GM23338 (cell line): ENCODE results near the gene C4BPB. TPM values are rescaled to one million over a fixed set of nuclear protein-coding genes. Genes with fewer than 3 reads are reported as not detected.
A peak's percentile ranks its signal among the peaks of the same experiment; 100 is the strongest.

Experiments used
- ATAC-seq: fragments of 200-7000 bp; cut with Tn5 transposase; 3 replicates; pipeline ENCODE4 v1.9.1; 2020
- DNase-seq: peaks from one replicate; pipeline ENCODE4 v3.0.0-alpha.2; 2015; ENCODE audit warnings: low spot score
- H2AFZ ChIP-seq: fragments of 200-600 bp; sonication (generic); 2 replicates; pipeline ENCODE4 v1.8.0; 2016; ENCODE audit warnings: antibody characterized with exemption, mild to moderate bottlenecking, moderate library complexity
- H3F3A ChIP-seq: fragments of 200-600 bp; sonication (generic); replicated peaks from 2 replicates; pipeline ENCODE4 v1.8.0; 2017; ENCODE audit warnings: antibody characterized with exemption, mixed run types, low read depth
- H3K27ac ChIP-seq: fragments of 200-600 bp; sonication (generic); 2 replicates; pipeline ENCODE4 v1.6.1; 2016; ENCODE audit warnings: low read depth
- H3K27me3 ChIP-seq: fragments of 200-600 bp; sonication (generic); 2 replicates; pipeline ENCODE4 v1.8.0; 2016; ENCODE audit warnings: mild to moderate bottlenecking, mixed run types, moderate library complexity; ENCODE audit not compliant: insufficient read depth
- H3K36me3 ChIP-seq: fragments of 200-600 bp; sonication (generic); 2 replicates; pipeline ENCODE4 v1.8.0; 2016; ENCODE audit warnings: mild to moderate bottlenecking; ENCODE audit not compliant: insufficient read depth
- H3K4me1 ChIP-seq: fragments of 200-600 bp; sonication (generic); 2 replicates; pipeline ENCODE4 v1.8.0; 2016; ENCODE audit warnings: mild to moderate bottlenecking, moderate library complexity; ENCODE audit not compliant: insufficient read depth
- H3K4me2 ChIP-seq: fragments of 200-600 bp; sonication (generic); 2 replicates; pipeline ENCODE4 v1.7.1; 2017; ENCODE audit warnings: mixed run types
- H3K4me3 ChIP-seq: fragments of 200-600 bp; sonication (generic); 2 replicates; pipeline ENCODE4 v1.6.1; 2016; ENCODE audit warnings: mixed run types
- H3K79me2 ChIP-seq: fragments of 200-600 bp; sonication (generic); replicated peaks from 2 replicates; pipeline ENCODE4 v1.8.0; 2017; ENCODE audit warnings: mild to moderate bottlenecking; ENCODE audit not compliant: insufficient read depth
- H3K9me2 ChIP-seq: fragments of 200-600 bp; sonication (generic); 2 replicates; pipeline ENCODE4 v1.8.0; 2017; ENCODE audit not compliant: insufficient read depth
- H4K20me1 ChIP-seq: fragments of 200-600 bp; sonication (generic); replicated peaks from 2 replicates; pipeline ENCODE4 v1.8.0; 2017; ENCODE audit warnings: mild to moderate bottlenecking; ENCODE audit not compliant: insufficient read depth
- H3K27ac Mint-ChIP-seq: 2 replicates; pipeline ENCODE4 v1.8.0; 2020; ENCODE audit warnings: inconsistent platforms, mild to moderate bottlenecking, moderate library complexity, mixed read lengths
- H3K27me3 Mint-ChIP-seq: 3 replicates; pipeline ENCODE4 v1.8.0; 2022; ENCODE audit warnings: low read depth, mild to moderate bottlenecking, moderate library complexity, mixed read lengths, inconsistent platforms; ENCODE audit not compliant: insufficient read depth, poor library complexity
- H3K36me3 Mint-ChIP-seq: 3 replicates; pipeline ENCODE4 v1.8.0; 2021; ENCODE audit warnings: low read depth, mild to moderate bottlenecking, inconsistent platforms, moderate library complexity, mixed read lengths
- H3K4me1 Mint-ChIP-seq: 3 replicates; pipeline ENCODE4 v1.8.0; 2020; ENCODE audit warnings: mild to moderate bottlenecking, inconsistent platforms, mixed read lengths
- H3K4me3 Mint-ChIP-seq: 3 replicates; pipeline ENCODE4 v1.8.0; 2021; ENCODE audit warnings: moderate library complexity, mild to moderate bottlenecking, inconsistent platforms, mixed read lengths
- H3K9me3 Mint-ChIP-seq: 3 replicates; pipeline ENCODE4 v1.8.0; 2020; ENCODE audit warnings: moderate library complexity, mild to moderate bottlenecking, inconsistent platforms, mixed read lengths
- EZH2phosphoT487 ChIP-seq: fragments of 200-600 bp; sonication (generic); IDR thresholded peaks from one replicate; pipeline ENCODE4 v1.8.1; 2018; ENCODE audit warnings: antibody characterized with exemption; ENCODE audit not compliant: unreplicated experiment
- NANOG ChIP-seq: IDR thresholded peaks from 2 replicates; pipeline ENCODE4 v1.6.1; 2016; ENCODE audit warnings: antibody characterized with exemption, borderline replicate concordance
- ZNF114 ChIP-seq: fragments of 250-450 bp; sonication (Bioruptor Pico); IDR thresholded peaks from 2 replicates; pipeline ENCODE4 v1.5.0; 2020; ENCODE audit warnings: mild to moderate bottlenecking, moderate library complexity
- polyA plus RNA-seq: library from polyadenylated mRNA; unstranded; fragments of >200 nt; fragmentation: Nextera tagmentation; extraction: Ambion mirVana; gene quantifications from 2 replicates; pipeline ENCODE4 v1.2.1, GENCODE V29; 2016
- total RNA-seq: library from RNA; depleted of rRNA; stranded (reverse); fragments of >200 nt; shearing (Covaris generic); gene quantifications from 2 replicates; pipeline ENCODE4 v1.2.3, GENCODE V29; 2014
- TF ChIP-seq, protein P1 (sequence below), 2 experiments: fragments of 200-600 bp in 1 of 2; sonication (generic) in 1 of 2; conservative IDR thresholded peaks; 2 replicates each; pipeline versions ENCODE4 v1.5.1 to v1.6.1; 2016 to 2017; ENCODE audit warnings: antibody characterized with exemption in 2 of 2, low read depth in 2 of 2, mild to moderate bottlenecking in 2 of 2, moderate library complexity in 1 of 2

The C4BPB gene
- total and polyA plus RNA-seq, 2 experiments from 2014 or later, result not detected

DNA sequence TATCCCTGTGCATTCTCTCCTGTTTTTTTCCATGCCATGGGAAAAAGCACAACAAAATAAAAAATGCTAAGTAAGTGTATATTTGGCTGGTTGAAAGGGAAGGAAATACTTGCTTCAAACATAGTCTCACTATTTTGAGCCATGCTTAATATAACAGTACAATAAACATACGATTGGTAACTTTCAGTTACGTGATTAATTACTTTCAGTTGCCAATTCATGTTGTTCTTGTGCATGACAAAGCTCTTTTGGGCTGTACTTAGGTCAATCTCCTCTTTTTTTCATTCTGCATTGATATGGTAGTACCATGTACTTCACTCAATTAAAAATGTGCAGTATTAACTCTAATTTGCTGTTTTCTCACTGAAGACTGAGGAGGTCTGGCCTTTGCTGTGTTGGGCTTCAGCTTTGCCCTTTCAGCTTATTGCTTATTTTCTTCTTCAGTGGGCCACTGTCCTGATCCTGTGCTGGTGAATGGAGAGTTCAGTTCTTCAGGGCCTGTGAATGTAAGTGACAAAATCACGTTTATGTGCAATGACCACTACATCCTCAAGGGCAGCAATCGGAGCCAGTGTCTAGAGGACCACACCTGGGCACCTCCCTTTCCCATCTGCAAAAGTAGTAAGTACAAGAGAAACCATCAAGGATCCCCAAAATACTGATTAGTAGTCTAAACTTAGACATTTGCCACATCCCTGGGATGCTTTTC is 2.7 kb downstream of the C4BPB start:
- Histone ChIP-seq H2AFZ (peak overlapping the region; percentile 4; the same call in 1 of the 2 replicates), H3K9me2 (no peaks in the 10 kb centered on the region), H3F3A (no peaks in the 10 kb centered on the region), H3K27me3 (no peaks in the 10 kb centered on the region), H3K4me1 (no peaks in the 10 kb centered on the region), H3K27ac (no peak overlapping the region), H3K36me3 (no peaks in the 10 kb centered on the region), H3K79me2 (no peaks in the 10 kb centered on the region), H3K4me3 (no peak overlapping the region), H3K4me2 (no peak overlapping the region), H4K20me1 (no peaks in the 10 kb centered on the region)
- H3K9me3 Mint-ChIP-seq, result no peaks in the 10 kb centered on the region
- H3K4me1 Mint-ChIP-seq, result peaks cover under 1% of the 10 kb centered on the region; the same call in 1 of the 3 replicates
- ATAC-seq (no peak), DNase-seq (no peak)
- no peaks in the 10 kb centered on the region for H3K27me3 Mint-ChIP-seq
- TF ChIP-seq, protein P1, sequence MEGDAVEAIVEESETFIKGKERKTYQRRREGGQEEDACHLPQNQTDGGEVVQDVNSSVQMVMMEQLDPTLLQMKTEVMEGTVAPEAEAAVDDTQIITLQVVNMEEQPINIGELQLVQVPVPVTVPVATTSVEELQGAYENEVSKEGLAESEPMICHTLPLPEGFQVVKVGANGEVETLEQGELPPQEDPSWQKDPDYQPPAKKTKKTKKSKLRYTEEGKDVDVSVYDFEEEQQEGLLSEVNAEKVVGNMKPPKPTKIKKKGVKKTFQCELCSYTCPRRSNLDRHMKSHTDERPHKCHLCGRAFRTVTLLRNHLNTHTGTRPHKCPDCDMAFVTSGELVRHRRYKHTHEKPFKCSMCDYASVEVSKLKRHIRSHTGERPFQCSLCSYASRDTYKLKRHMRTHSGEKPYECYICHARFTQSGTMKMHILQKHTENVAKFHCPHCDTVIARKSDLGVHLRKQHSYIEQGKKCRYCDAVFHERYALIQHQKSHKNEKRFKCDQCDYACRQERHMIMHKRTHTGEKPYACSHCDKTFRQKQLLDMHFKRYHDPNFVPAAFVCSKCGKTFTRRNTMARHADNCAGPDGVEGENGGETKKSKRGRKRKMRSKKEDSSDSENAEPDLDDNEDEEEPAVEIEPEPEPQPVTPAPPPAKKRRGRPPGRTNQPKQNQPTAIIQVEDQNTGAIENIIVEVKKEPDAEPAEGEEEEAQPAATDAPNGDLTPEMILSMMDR (conservative IDR thresholded peaks at IDR 0.05; ENCODE audit: low read depth in 2 of 2), result peak in 1 of 2 experiments; percentile 12; a peak in 1 of 4 replicates
- no peak for TF ChIP-seq EZH2phosphoT487
- H3K27ac Mint-ChIP-seq, result no peak overlapping the region
- no peak overlapping the region for H3K4me3 Mint-ChIP-seq
- H3K36me3 Mint-ChIP-seq, result no peaks in the 10 kb centered on the region; the same call in 2 of the 3 replicates

DNA sequence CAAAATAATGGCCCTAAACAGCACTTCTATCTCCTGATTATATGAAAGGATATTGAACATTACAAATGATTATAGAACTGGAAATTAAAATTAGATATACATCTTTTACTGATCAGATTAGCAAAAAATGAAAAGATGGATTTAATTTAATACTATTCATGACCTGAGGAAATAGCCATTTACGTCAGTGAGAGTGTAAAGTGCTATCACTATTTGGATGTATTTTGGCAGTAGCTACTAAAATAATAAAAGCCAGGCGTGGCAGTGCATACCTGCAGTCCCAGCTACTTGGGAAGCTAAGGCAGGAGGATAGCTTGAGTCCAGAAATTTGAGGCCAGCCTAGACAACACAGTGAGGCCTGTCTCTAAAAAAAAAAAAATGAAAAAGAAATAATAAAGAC is 5.3 kb downstream of the C4BPB start:
- Histone ChIP-seq H3K4me1 (no peaks in the 10 kb centered on the region), H3F3A (no peaks in the 10 kb centered on the region), H3K4me2 (no peak overlapping the region), H3K27ac (no peak overlapping the region), H3K79me2 (no peaks in the 10 kb centered on the region), H3K9me2 (no peaks in the 10 kb centered on the region), H3K36me3 (no peaks in the 10 kb centered on the region; the same call in 1 of the 2 replicates), H2AFZ (no peak overlapping the region), H4K20me1 (no peaks in the 10 kb centered on the region), H3K27me3 (no peaks in the 10 kb centered on the region), H3K4me3 (no peak overlapping the region)
- ATAC-seq, result no peak
- Mint-ChIP-seq H3K27me3 (no peaks in the 10 kb centered on the region), H3K4me1 (no peaks in the 10 kb centered on the region), H3K4me3 (no peak overlapping the region), H3K27ac (no peak overlapping the region), H3K36me3 (peaks cover 11% of the 10 kb centered on the region), H3K9me3 (peaks cover 19% of the 10 kb centered on the region)
- DNase-seq, result no peak
- no peak for TF ChIP-seq ZNF114 (CRISPR knock-in tag)
- no peak for TF ChIP-seq NANOG

- Mint-ChIP-seq H3K9me3 (peaks cover 31% of the 10 kb centered on the region), H3K4me3 (no peak overlapping the region), H3K27me3 (no peaks in the 10 kb centered on the region), H3K4me1 (no peaks in the 10 kb centered on the region), H3K27ac (no peak overlapping the region), H3K36me3 (peaks cover 14% of the 10 kb centered on the region)
- no peak overlapping the region for H2AFZ ChIP-seq
- no peaks in the 10 kb centered on the region for H4K20me1 ChIP-seq
- TF ChIP-seq, protein P1 (conservative IDR thresholded peaks at IDR 0.05; ENCODE audit: low read depth in 2 of 2), result no peak
- H3K27ac ChIP-seq, result no peak overlapping the region
- H3K9me2 ChIP-seq, result no peaks in the 10 kb centered on the region; the same call in 1 of the 2 replicates
- no peaks in the 10 kb centered on the region for H3K4me1 ChIP-seq
- H3K4me3 ChIP-seq, result no peak overlapping the region
- H3K4me2 ChIP-seq, result no peak overlapping the region
- H3K27me3 ChIP-seq, result no peaks in the 10 kb centered on the region
- no peaks in the 10 kb centered on the region for H3K79me2 ChIP-seq
- ATAC-seq (no peak), DNase-seq (no peak)
- no peaks in the 10 kb centered on the region; the same call in 1 of the 2 replicates for H3K36me3 ChIP-seq
- no peaks in the 10 kb centered on the region for H3F3A ChIP-seq
Observed at GRCh38 chr1:207097871-207098324, 9.2 kb downstream of the C4BPB start.
